Neural cell (in vitro differentiated cells): ENCODE measurements around the gene VIM. TPM values are rescaled to one million over a fixed set of nuclear protein-coding genes. Genes with fewer than 3 reads are reported as not detected.

Source experiments
- H2AFZ ChIP-seq: fragments of 200-600, 300-800 bp; sonication (generic), shearing (Covaris generic); 2 replicates; pipeline ENCODE4 v1.6.0; 2014; ENCODE audit warnings: low read depth, mild to moderate bottlenecking, antibody characterized with exemption, low read length, moderate library complexity
- H3F3A ChIP-seq: fragments of 200-600 bp; shearing (Covaris generic); 2 replicates; pipeline ENCODE4 v1.6.1; 2016; ENCODE audit warnings: mild to moderate bottlenecking, moderate library complexity, mixed read lengths, antibody characterized with exemption, low read length; ENCODE audit not compliant: insufficient read depth, poor library complexity, severe bottlenecking
- H3K27ac ChIP-seq: fragments of 200-600, 300-800 bp; sonication (generic), shearing (Covaris generic); 2 replicates; pipeline ENCODE4 v1.5.1; 2014; ENCODE audit warnings: mild to moderate bottlenecking, low read length, moderate library complexity
- H3K27me3 ChIP-seq: fragments of 300-800, 200-600 bp; sonication (generic), shearing (Covaris generic); 2 replicates; pipeline ENCODE4 v1.6.0; 2014; ENCODE audit warnings: mild to moderate bottlenecking, low read depth, low read length, moderate library complexity; ENCODE audit not compliant: insufficient read depth
- H3K36me3 ChIP-seq: fragments of 300-800, 200-600 bp; sonication (generic), shearing (Covaris generic); 2 replicates; pipeline ENCODE4 v1.5.1; 2014; ENCODE audit warnings: mild to moderate bottlenecking, antibody characterized with exemption, low read length, moderate library complexity; ENCODE audit not compliant: insufficient read depth
- H3K4me2 ChIP-seq: fragments of 300-800, 200-600 bp; sonication (generic), shearing (Covaris generic); 2 replicates; pipeline ENCODE4 v1.6.0; 2014; ENCODE audit warnings: mild to moderate bottlenecking, low read length
- H3K4me3 ChIP-seq: fragments of 300-800, 200-600 bp; sonication (generic), shearing (Covaris generic); 2 replicates; pipeline ENCODE4 v1.5.1; 2014; ENCODE audit warnings: mild to moderate bottlenecking, low read length, moderate library complexity
- H3K79me2 ChIP-seq: fragments of 200-600 bp; shearing (Covaris generic); replicated peaks from 2 replicates; pipeline ENCODE4 v1.6.0; 2014; ENCODE audit warnings: mild to moderate bottlenecking, low read length, moderate library complexity; ENCODE audit not compliant: insufficient read depth
- H3K9ac ChIP-seq: fragments of 300-800, 200-600 bp; sonication (generic), shearing (Covaris generic); 2 replicates; pipeline ENCODE4 v1.6.1; 2016; ENCODE audit warnings: mild to moderate bottlenecking, low read length, mixed read lengths
- H3K9me2 ChIP-seq: fragments of 200-600 bp; shearing (Covaris generic); 2 replicates; pipeline ENCODE4 v1.6.1; 2016; ENCODE audit warnings: mild to moderate bottlenecking, low read length, mixed read lengths; ENCODE audit not compliant: insufficient read depth
- H3K9me3 ChIP-seq: fragments of 200-600, 300-800 bp; sonication (generic), shearing (Covaris generic); 2 replicates; pipeline ENCODE4 v1.6.1; 2016; ENCODE audit warnings: mild to moderate bottlenecking, mixed run types, low read length, moderate library complexity, mixed read lengths
- H4K20me1 ChIP-seq: fragments of 200-600 bp; shearing (Covaris generic); 2 replicates; pipeline ENCODE4 v1.6.1; 2016; ENCODE audit warnings: mild to moderate bottlenecking, mixed run types; ENCODE audit not compliant: insufficient read depth
- CTCF ChIP-seq: fragments of 450-650 bp; IDR thresholded peaks from 2 replicates; pipeline ENCODE4 v1.5.1; 2014; ENCODE audit warnings: antibody characterized with exemption, mild to moderate bottlenecking, moderate library complexity; ENCODE audit not compliant: poor library complexity, severe bottlenecking
- EP300 ChIP-seq: fragments of 450-650 bp; conservative IDR thresholded peaks from 2 replicates; pipeline ENCODE4 v1.6.1; 2014; ENCODE audit warnings: antibody characterized with exemption, mild to moderate bottlenecking, moderate library complexity; ENCODE audit not compliant: poor library complexity, severe bottlenecking
- EZH2 ChIP-seq: fragments of 200-600, 300-800 bp; shearing (Covaris generic), sonication (generic); IDR thresholded peaks from 2 replicates; pipeline ENCODE4 v1.6.1; 2014; ENCODE audit warnings: antibody characterized with exemption, low read length, borderline replicate concordance, mild to moderate bottlenecking; ENCODE audit not compliant: insufficient read depth, poor library complexity, severe bottlenecking
- MXI1 ChIP-seq: fragments of 450-650 bp; conservative IDR thresholded peaks from 2 replicates; pipeline ENCODE4 v1.6.1; 2014; ENCODE audit warnings: antibody characterized with exemption, mild to moderate bottlenecking; ENCODE audit not compliant: poor library complexity, severe bottlenecking
- POLR2AphosphoS5 ChIP-seq: IDR thresholded peaks from 2 replicates; pipeline ENCODE4 v1.6.1; 2012
- RAD21 ChIP-seq: fragments of 450-650 bp; conservative IDR thresholded peaks from 2 replicates; pipeline ENCODE4 v1.6.1; 2014; ENCODE audit warnings: antibody characterized with exemption, mild to moderate bottlenecking, moderate library complexity
- SMC3 ChIP-seq: fragments of 450-650 bp; conservative IDR thresholded peaks from 2 replicates; pipeline ENCODE4 v1.6.1; 2014; ENCODE audit warnings: antibody characterized with exemption, mild to moderate bottlenecking, moderate library complexity; ENCODE audit not compliant: poor library complexity
- TAF1 ChIP-seq: IDR thresholded peaks from 2 replicates; pipeline ENCODE4 v1.6.1; 2012; ENCODE audit warnings: low read depth
- polyA plus RNA-seq: library from polyadenylated mRNA; depleted of rRNA; stranded (reverse); fragments of >200 nt; gene quantifications from 2 replicates; pipeline ENCODE4 v1.2.3, GENCODE V29; 2014
- TF ChIP-seq, protein P1 (sequence below): IDR thresholded peaks from 2 replicates; pipeline ENCODE4 v1.6.1; 2012; ENCODE audit warnings: borderline replicate concordance

The VIM gene
- polyA plus RNA-seq, 1 donor from 2014 or later, result 170 TPM

DNA sequence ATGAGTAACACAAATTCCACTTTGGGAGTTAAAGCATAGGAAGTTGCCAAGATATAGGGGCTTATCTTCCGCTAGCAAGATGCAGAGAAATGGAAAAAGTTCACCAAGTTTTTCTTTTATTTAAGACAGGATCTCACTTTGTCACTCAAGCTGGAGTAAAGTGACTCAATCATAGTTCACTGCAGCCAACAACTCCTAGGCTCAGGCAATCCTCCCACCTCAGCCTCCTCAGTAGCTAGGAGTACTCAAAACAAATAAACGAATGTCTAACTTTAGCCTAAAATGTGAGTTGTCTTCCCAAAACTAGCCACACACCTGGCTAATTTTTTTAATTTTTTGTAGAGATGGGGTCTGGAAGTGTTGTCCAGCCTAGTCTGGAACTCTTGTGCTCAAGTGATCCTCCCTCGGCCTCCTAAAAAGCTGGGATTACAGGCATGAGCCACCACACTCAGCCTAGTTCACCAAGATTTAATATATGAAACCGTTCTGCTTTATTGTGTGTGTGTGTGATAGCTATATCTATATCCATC is 9.9 kb downstream of the VIM start:
- H4K20me1 ChIP-seq, result no peaks in the 10 kb centered on the region

GRCh38 chr10:17238445-17239291 is 10.6 kb downstream of the VIM start:
- Histone ChIP-seq H3K79me2 (no peaks in the 10 kb centered on the region), H3K4me2 (no peak overlapping the region), H4K20me1 (no peaks in the 10 kb centered on the region), H3K27me3 (no peaks in the 10 kb centered on the region), H3K9me2 (no peaks in the 10 kb centered on the region), H3K36me3 (peaks cover 7% of the 10 kb centered on the region), H3K9ac (no peak overlapping the region), H3K4me3 (no peak overlapping the region), H3K9me3 (no peaks in the 10 kb centered on the region), H3F3A (no peaks in the 10 kb centered on the region), H3K27ac (no peak overlapping the region), H2AFZ (no peak overlapping the region)
- TF ChIP-seq TAF1 (no peak), CTCF (no peak), EZH2 (no peak), POLR2AphosphoS5 (no peak), SMC3 (no peak), MXI1 (no peak), RAD21 (no peak)

More for the DNA sequence above, 9.9 kb downstream of the VIM start:
- H3K36me3 ChIP-seq, result peaks cover 7% of the 10 kb centered on the region
- no peak overlapping the region for H2AFZ ChIP-seq
- H3K9me2 ChIP-seq, result no peaks in the 10 kb centered on the region
- no peak for TF ChIP-seq POLR2AphosphoS5
- TF ChIP-seq TAF1, result no peak
- no peak for TF ChIP-seq RAD21
- TF ChIP-seq, protein P1, sequence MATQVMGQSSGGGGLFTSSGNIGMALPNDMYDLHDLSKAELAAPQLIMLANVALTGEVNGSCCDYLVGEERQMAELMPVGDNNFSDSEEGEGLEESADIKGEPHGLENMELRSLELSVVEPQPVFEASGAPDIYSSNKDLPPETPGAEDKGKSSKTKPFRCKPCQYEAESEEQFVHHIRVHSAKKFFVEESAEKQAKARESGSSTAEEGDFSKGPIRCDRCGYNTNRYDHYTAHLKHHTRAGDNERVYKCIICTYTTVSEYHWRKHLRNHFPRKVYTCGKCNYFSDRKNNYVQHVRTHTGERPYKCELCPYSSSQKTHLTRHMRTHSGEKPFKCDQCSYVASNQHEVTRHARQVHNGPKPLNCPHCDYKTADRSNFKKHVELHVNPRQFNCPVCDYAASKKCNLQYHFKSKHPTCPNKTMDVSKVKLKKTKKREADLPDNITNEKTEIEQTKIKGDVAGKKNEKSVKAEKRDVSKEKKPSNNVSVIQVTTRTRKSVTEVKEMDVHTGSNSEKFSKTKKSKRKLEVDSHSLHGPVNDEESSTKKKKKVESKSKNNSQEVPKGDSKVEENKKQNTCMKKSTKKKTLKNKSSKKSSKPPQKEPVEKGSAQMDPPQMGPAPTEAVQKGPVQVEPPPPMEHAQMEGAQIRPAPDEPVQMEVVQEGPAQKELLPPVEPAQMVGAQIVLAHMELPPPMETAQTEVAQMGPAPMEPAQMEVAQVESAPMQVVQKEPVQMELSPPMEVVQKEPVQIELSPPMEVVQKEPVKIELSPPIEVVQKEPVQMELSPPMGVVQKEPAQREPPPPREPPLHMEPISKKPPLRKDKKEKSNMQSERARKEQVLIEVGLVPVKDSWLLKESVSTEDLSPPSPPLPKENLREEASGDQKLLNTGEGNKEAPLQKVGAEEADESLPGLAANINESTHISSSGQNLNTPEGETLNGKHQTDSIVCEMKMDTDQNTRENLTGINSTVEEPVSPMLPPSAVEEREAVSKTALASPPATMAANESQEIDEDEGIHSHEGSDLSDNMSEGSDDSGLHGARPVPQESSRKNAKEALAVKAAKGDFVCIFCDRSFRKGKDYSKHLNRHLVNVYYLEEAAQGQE, result no peak
- TF ChIP-seq SMC3, result no peak
- TF ChIP-seq EP300, result no peak
- no peak for TF ChIP-seq CTCF
- TF ChIP-seq EZH2, result no peak
- no peak for TF ChIP-seq MXI1
- no peak overlapping the region for H3K4me2 ChIP-seq
- H3F3A ChIP-seq, result no peaks in the 10 kb centered on the region
- no peaks in the 10 kb centered on the region for H3K79me2 ChIP-seq
- H3K9ac ChIP-seq, result no peak overlapping the region
- H3K27ac ChIP-seq, result no peak overlapping the region
- H3K4me3 ChIP-seq, result no peak overlapping the region
- H3K27me3 ChIP-seq, result no peaks in the 10 kb centered on the region
- H3K9me3 ChIP-seq, result no peaks in the 10 kb centered on the region
